GM21786 (cell line): ENCODE results near the gene AOPEP.
A peak's percentile ranks its signal among the peaks of the same experiment; 100 is the strongest.
"Not testable (repeated sequence)": the region's sequence is repeated elsewhere in the genome, so short reads cannot be mapped to it uniquely, and the experiment has no call there.

ENCODE experiments used
- ATAC-seq: cut with Tn5 transposase; IDR thresholded peaks from one replicate; pipeline ENCODE4 v1.9.1; 2021; ENCODE audit not compliant: unreplicated experiment

Gene AOPEP

DNA sequence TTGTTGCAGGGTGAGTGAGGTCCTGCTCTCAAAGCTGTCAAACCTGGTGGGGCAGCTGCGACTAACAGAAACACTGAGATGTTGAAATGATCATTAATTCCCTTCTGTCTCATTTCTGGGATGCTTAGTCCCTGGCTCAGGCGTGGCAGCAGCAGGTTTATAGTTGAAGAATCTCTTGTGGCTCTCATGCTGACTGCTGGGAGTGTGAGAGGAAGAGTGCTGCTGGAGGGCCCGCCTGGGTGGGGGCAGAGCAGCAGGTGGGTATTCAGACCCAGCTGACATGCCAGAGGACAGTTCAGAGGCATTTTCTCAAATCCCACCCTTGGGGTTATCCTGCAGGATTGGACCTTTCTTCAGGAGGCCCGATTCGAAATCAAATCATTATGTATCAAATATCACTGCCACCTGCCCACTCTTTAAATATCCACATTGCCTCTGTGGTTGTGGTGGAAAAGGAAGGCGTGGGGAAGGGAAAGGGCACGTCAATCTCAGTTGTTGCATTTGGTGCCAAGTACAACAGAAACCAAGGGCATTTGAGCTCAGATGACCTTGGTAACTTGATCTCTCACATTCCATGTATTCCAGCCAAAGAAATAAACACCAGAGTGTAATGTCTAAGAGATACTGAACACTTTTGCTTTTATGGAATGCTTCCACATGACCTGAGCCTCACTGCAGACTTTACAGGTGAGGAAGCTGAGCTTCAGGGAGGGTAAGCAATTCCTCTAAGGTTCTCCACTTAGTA lies 224.3 kb downstream of the AOPEP start:
- ATAC-seq, result no peak

DNA sequence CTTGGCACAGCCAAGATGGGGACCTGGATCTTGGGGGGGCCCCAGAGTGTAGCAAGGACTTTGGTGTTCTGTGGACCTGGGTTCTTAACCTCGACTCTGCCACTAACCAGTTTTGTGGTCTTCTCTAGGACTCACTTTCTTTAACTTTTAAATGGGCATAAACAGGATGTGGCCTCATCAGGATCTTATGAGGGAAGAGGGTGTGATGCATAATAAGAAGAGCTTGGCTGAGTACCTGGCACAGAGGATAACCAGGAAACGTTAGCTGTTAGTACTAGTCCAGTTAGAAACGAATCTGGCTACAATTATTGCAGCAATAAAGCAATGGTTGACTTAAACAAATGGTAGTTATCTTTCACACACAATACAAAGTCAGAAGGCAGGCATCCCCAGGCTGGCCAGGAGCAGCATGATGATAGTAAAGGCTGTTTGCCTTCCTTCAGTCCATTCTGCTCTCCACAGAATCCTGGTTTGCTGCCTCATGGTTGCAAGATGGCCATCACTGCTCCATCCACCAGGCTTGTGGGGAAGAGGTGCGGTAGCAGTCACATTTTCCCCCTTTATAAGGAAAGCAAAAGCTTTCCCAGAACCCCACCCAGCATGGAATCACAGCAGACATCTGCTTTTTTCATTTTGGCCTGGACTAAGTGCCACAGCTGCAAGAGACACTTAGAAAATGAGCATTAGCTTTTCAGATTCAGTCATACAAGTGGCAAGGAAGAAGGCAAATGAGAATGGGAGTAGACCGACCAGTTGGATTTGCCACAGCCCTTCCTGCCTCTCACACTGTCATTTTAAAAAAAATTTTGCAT lies 225.0 kb downstream of the AOPEP start:
- ATAC-seq, result no peak

GRCh38 chr9:94952565-94953373 lies 226.3 kb downstream of the AOPEP start:
- peak; percentile 84 for ATAC-seq

- ATAC-seq, result no peak
Observed at GRCh38 chr9:94956731-94957130, 230.2 kb downstream of the AOPEP start.

DNA sequence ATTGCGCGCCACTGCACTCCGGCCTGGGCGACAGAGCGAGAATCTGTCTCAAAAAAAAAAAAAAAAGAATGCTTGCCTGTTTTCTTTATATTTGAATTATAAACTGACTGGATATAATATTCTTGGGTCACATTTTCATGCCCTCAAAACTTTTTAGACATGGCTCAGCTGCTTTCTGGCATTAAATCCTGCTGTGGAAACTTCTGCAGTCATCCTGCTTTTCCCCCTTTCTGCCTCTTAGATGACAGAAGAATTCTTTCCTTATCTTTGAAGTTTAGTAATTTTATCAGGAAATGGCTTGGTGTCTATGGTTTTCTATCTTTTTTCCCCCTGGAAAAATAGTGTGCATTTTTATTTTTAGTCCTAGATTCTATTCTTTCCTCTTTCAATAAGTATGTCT lies 234.5 kb downstream of the AOPEP start:
- no peak for ATAC-seq

GRCh38 chr9:94961870-94962269 lies 235.4 kb downstream of the AOPEP start:
- no peak for ATAC-seq

DNA sequence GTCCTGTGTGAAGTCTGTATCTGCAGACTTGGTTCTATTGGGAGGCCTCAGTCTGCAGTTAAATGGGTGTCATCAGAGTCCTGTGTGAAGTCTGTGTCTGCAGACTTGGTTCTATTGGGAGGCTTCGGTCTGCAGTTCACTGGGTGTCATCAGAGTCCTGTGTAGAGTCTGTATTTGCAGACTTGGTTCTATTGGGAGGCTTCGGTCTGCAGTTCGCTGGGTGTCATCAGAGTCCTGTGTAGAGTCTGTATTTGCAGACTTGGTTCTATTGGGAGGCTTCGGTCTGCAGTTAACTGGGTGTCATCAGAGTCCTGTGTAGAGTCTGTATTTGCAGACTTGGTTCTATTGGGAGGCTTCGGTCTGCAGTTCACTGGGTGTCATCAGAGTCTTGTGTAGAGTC lies 239.1 kb downstream of the AOPEP start:
- ATAC-seq, result not testable (repeated sequence)

- ATAC-seq, result not testable (repeated sequence)
Observed at GRCh38 chr9:94966046-94966445, 239.5 kb downstream of the AOPEP start.

DNA sequence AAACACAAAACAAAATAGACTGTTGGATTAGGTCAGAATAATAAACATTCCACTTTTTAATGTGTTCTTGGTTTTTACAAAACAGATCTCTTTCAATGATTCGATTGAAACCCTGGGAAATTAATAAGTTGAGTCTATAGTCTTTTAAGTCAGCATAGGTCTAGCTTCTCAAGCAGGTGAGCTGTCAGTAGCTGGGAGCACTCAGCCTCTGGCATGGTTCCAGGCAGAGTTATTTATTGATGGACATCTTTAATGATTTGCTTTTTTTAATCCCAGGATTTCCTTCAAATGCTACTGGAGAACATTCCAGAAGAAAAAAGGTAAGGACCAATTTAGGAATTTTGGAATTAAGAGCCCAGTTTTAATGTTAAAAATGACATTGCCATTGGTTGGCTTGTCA lies 241.0 kb downstream of the AOPEP start:
- no peak for ATAC-seq

- ATAC-seq, result no peak
Observed at GRCh38 chr9:94971378-94972131, 245.1 kb downstream of the AOPEP start.

DNA sequence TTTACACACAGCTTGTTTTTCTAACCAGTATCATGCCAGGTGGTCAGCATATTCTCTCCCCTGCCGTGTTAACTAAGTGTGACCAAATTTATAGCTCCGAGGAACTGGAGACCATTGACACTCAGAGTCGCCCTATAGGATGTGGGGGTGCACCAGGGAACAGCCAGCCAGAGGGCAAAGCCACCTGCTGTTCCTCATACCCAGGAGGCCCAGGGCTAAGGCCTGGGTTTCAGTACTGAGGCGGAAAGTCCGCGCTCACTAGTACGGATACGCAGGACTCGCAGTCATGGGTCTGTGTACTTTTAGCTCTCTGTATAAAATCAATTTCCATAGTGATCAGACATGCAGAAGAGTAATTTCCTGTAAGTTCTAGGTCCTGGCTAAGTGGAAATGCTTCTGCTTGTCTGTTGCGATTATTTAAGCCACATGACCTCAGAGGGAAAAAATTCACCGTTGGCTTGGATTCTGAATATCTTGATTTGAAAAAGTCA lies 247.0 kb downstream of the AOPEP start:
- ATAC-seq, result no peak

DNA sequence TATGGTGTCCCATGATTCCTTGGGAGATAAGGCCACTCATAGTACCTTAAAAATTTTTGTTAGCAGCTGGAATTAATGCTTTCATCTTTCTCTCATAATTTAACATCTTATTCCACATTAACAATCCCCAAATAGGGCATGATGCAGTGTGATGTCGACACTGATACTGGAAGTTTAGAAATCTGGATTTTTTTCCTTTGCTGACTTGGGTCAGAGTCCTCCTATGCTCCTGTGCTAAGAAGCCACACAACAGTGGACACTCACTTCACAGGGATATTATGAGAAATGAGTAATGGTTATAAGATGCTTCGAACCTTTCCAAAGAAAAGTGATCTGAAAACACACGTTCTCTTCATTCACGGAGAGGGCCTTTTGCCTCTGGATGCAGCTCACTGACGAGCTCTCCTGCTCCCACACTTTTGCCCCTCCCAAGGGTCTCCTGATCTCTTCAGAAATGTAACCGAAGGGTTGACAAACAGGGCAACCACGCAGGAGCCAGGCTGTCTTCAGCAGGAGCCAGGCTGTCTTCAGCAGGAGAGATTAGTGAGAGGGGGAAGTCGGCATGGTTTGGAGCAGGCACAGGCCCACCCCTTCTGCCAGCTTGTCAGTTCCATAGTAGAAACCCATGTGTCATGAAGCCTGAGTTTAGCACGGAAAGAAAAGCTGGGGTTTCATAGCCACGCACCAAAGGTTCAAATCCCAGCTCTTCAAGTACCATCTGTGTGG lies 247.8 kb downstream of the AOPEP start:
- no peak for ATAC-seq

DNA sequence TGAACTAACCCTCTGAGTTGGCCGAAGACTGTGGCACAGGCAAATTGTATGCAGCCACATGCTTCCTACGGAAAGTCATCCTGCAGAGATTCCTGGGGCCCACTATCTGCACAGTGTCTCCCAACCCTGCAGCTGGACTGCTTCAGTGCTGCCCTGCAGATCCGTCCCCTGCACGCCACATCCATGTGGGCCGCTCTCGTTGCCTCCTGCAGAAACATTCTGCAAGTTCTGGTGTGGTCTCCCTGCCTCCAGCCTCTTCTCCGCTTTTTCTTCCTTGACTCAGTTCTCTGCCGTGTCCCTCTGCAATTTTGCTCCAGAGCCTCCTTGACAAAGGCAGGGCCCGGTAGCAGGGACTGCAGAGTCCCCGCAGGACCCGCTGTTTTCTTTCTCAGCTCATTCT lies 249.0 kb downstream of the AOPEP start:
- ATAC-seq, result no peak

- ATAC-seq, result no peak
Observed at GRCh38 chr9:94976077-94976476, 249.6 kb downstream of the AOPEP start.

GRCh38 chr9:94977416-94977815 lies 250.9 kb downstream of the AOPEP start:
- no peak for ATAC-seq

GRCh38 chr9:94979904-94980507 lies 253.5 kb downstream of the AOPEP start:
- no peak for ATAC-seq

- ATAC-seq, result no peak
Observed at GRCh38 chr9:94980947-94981722, 254.6 kb downstream of the AOPEP start.

GRCh38 chr9:94981723-94982090 lies 255.2 kb downstream of the AOPEP start:
- no peak for ATAC-seq

DNA sequence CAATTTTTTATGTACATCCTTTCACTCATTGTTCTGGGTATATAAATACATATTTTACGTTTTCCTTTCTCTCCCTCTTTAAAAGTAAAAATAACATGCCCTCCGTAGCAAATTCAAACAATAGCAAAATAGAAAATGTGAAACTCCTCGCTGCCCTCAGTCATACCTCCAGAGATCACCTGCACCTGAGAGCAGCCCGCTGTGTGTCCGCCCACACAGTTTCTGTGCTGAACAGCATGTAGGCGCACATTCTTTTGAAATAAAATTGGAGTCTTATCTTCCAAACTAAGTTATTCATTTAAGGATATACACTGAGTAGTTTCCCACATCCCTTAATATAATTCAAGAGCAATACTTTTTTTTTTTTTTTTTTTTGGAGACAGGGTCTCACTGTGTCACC lies 255.7 kb downstream of the AOPEP start:
- ATAC-seq, result no peak
